T follicular helper cell (primary cell): ENCODE data around the gene GNG14.
"Not testable (repeated sequence)": the region's sequence is repeated elsewhere in the genome, so short reads cannot be mapped to it uniquely, and the experiment has no call there.

Source experiments
- DNase-seq: peaks from one replicate; pipeline ENCODE4 v3.0.0-alpha.2; 2020; ENCODE audit warnings: low read depth

Gene GNG14

GRCh38 chr19:12696366-12697335, 8.9 kb downstream of the GNG14 start, which contains the start of gene FBXW9:
Gene FBXW9 (minus strand): TSS chr19:12696631. CDS start chr19:12696581, 50 bp downstream.
- DNase-seq: peak; percentile 98

DNA sequence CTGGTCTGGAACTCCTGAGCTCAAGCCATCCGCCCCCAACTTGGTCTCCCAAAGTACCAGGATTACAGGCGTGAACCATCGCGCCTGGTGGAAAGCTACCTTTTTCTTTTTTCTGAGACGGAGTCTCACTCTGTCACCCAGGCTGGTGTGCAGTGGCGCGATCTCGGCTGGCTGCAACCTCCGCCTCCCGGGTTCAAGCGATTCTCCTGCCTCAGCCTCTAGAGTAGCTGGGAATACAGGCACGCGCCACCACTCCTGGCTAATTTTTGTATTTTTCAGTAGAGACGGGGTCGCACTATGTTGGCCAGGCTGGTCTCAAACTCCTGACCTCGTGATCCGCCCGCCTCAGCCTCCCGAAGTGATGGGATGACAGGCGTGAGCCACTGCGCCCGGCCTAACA, 9.6 kb downstream of the GNG14 start:
- DNase-seq: not testable (repeated sequence)

GRCh38 chr19:12698138-12698537, 10.3 kb downstream of the GNG14 start:
- DNase-seq: no peak

- no peak for DNase-seq
Observed at GRCh38 chr19:12701596-12702282, 13.9 kb downstream of the GNG14 start.

DNA sequence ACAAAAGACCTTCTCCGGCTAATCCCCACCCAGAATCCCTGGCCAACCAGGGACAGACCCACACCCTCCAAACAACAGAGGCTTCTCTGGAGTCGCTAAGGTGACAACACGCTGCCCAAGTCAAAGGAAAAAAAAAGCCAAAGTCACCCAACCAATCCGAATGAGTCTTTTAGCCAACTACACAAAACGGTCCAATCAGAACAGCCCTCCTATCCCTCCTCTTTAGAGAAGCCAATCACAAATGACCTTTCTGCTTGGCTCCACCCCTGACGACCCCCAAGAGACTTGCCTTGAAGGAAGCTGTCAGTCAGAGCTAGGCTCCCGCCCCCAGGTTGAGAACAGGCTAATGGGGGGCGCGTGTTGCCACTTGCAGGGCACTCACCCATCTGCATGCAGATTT, 15.2 kb downstream of the GNG14 start:
- DNase-seq: no peak

DNA sequence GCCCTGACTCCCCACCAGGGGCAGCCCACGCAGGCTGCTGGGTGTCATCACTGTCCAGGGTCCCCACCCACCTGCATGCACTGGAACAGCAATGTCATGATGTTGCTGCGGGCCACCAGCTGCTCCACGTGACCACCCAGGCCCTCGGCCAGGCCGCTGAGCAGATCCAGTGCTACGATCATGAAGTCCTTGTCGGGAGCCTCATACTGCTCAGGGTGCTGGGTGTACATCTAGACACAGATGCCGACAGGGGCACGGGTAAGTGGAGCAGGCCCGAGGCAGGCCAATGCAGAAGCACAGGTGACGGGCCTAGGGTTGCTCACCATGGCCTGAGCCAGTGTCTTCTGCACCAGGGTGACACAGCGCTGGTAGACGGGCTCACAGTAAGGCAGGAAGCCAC, 17.4 kb downstream of the GNG14 start:
- no peak for DNase-seq

DNA sequence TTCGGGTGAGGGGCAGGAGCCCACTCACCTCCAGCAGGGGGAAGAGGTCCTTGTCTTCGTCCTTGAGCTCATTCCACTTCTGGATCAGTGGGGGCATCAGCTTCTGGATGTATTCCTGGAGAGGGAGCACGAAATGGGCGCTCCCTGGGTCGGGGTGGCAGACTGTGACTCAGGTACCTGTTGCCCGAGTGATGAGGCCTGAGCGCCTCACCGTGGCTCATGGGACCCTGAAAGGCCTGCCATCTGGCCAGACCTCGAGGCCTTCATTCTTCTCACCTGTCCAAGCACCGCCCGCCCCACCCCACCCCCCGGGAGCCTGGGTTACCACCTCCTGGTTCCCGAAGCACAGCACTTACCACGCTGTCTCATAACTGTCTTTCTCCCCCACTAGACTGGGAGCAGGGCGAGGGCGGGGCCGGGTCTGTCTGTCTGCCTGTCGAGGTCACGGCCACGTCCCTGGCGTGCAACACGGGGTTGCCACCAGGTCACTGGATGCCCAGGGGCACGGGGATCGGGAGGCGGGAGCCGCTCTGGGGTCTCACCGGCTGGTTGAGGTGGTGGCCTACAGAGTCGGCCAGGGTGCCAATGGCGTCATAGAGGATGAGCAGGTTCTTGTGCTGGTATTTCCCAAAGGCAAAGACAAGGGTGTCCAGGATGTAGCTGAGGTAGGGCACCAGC, 18.0 kb downstream of the GNG14 start:
- no peak for DNase-seq

GRCh38 chr19:12706332-12706718, 18.5 kb downstream of the GNG14 start:
- DNase-seq: no peak

DNA sequence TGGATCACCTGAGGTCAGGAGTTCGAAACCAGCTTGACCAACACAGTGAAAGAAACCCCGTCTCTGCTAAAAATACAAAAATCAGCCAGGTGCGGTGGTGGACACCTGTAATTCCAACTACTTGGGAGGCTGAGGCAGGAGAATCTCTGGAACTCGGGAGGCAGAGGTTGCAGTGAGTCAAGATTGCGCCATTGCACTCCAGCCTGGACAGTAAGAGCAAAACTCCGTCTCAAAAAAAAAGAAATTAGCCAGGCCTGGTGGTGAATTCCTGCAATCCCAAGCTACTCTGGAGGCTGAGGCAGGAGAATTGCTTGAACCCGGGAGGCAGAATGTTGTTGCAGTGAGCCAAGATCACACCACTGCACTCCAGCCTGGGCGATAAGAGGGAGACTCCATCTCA, 20.8 kb downstream of the GNG14 start:
- DNase-seq: no peak

GRCh38 chr19:12711187-12711586, 23.4 kb downstream of the GNG14 start:
- no peak for DNase-seq

- not testable (repeated sequence) for DNase-seq
Observed at GRCh38 chr19:12712077-12712476, 24.3 kb downstream of the GNG14 start.

DNA sequence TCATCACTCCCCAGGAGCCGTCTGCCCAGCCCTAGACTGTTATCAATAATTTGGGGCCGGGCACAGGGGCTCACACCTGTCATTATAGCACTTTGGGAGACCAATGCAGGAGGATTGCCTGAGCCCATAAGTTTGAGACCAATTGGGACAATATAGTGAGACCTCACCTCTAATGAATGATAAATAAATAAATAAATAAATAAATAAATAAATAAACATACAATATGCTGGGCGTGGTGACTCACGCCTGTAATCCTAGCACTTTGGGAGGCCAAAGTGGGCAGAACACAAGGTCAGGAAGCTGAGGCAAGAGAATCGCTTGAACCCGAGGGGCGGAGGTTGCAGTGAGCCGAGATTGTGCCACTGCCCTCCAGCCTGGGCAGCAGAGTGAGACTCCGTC, 25.5 kb downstream of the GNG14 start:
- DNase-seq: not testable (repeated sequence)

DNA sequence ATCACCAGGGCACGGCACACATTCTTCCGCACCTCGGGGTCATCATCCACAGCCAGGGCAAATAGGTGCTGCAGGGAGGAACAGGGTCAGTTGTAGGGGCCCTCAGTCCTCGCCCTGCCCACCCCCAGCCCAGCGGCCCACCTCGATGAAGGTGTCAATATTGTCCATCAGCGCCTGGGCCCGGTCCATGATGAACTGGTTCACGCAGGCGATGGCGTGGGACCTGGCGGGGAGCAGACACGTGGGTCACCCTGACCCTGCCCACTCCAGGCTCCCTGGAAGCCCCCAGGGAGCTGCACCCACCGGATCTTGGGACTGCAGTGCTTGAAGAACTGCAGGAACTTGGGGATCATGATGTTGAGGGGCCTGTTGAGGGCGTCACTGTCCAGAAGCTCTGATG, 27.3 kb downstream of the GNG14 start:
- DNase-seq: no peak

GRCh38 chr19:12715929-12716328, 28.1 kb downstream of the GNG14 start:
- no peak for DNase-seq

DNA sequence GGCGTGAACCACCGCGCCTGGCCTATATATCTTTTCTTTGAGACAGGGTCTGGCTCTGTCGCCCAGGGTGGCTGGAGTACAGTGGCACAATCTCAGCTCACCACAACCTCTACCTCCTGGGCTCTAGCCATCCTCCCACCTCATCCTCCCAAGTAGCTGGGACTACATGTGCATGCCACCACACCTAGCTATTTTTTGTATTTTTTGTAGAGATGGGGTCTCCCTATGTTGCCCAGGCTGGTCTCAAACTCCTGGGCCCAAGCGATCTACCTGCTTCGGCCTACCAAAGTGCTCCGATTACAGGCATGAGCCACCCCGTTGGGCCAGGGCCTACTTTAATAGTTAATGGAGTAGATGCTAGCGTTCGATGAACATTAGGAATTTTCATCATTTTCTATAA, 32.5 kb downstream of the GNG14 start:
- DNase-seq: no peak

- DNase-seq: no peak
Observed at GRCh38 chr19:12720851-12721655, 33.3 kb downstream of the GNG14 start.

DNA sequence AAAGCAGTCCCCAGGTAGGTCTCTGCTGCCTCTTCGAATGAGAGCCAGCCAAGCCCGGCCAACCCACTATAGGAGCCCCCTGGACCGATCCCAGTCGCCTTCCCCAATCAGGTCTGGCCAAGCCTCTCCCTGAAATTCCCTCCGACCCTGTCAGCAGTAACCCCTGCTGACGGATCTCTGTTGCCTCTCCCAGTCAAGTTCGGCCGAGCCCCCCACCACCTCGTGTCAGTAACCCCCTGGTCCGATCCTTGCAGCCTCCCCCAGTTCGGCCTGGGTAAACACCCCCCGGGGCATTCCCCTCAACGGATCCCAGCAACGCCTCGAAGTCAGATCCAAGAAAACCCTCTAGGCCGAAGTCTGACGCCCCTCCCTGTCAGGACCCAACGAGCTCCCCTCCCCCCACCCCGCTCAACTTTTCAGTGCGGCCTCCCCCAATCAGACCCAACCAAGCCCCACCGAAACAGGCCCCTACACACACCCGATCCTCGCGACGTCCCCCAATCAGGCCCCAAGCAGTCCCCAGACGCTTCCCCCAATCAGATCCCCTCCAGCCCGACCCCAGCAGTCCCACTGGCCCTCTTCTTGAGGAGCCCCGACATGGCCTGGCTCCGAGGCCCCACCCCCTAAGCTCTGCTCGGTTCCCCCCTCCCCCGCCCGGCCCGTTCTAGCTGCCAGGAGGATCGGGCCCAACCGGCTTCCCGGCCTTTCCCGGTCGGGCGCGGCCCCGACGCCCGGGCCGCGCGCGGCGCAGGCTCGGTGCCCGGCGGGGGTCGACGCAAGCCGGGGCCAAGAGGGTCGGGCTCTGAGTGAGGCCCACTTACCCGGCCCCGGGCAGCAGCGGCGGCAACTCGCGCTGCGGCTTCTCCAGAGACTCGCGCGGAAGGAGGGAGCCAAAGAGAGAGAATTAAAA, 34.1 kb downstream of the GNG14 start:
- DNase-seq: peak; percentile 31

- DNase-seq: peak; percentile 90
Observed at GRCh38 chr19:12722566-12723380, 35.0 kb downstream of the GNG14 start.

DNA sequence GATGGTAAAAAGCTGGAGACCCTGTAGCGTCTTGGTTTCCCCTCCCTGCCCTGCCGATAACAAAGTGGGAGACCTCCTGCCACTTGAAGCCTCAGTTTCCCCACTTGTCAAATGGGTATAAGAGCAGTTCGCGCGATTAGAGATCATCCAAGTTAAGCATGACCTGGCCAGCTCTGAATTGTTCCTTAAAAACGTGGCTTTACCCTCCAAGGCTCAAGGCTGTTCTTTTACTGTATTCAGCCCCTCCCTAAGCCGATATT, 35.5 kb downstream of the GNG14 start:
- no peak for DNase-seq
